Karpas-422 (cell line): ENCODE results near the gene CLTA. TPM values are rescaled to one million over a fixed set of nuclear protein-coding genes. Genes with fewer than 3 reads are reported as not detected.
"Not testable (repeated sequence)": the region's sequence is repeated elsewhere in the genome, so short reads cannot be mapped to it uniquely, and the experiment has no call there.

ENCODE experiments used
- DNase-seq: peaks from one replicate; pipeline ENCODE4 v3.0.0-alpha.2; 2015
- H2AFZ ChIP-seq: fragments of 200-600 bp; sonication (generic); 2 replicates; pipeline ENCODE4 v1.6.1; 2014; ENCODE audit warnings: antibody characterized with exemption, low read length, mixed read lengths
- H3K27ac ChIP-seq: fragments of 200-600 bp; sonication (generic); 2 replicates; pipeline ENCODE4 v1.5.1; 2014; ENCODE audit warnings: mild to moderate bottlenecking, low read length, moderate library complexity
- H3K27me3 ChIP-seq: fragments of 200-600 bp; sonication (generic); 2 replicates; pipeline ENCODE4 v1.6.1; 2014; ENCODE audit warnings: low read length, mixed read lengths
- H3K36me3 ChIP-seq: fragments of 200-600 bp; sonication (generic); 2 replicates; pipeline ENCODE4 v1.6.1; 2014; ENCODE audit warnings: low read length, mixed read lengths; ENCODE audit not compliant: insufficient read depth
- H3K4me1 ChIP-seq: fragments of 200-600 bp; sonication (generic); 2 replicates; pipeline ENCODE4 v1.6.1; 2014; ENCODE audit warnings: mild to moderate bottlenecking, low read length, mixed read lengths
- H3K4me2 ChIP-seq: fragments of 200-600 bp; sonication (generic); 2 replicates; pipeline ENCODE4 v1.6.1; 2014; ENCODE audit warnings: low read length, low read depth, mild to moderate bottlenecking; ENCODE audit not compliant: poor library complexity, severe bottlenecking
- H3K4me3 ChIP-seq: fragments of 200-600 bp; sonication (generic); 2 replicates; pipeline ENCODE4 v1.5.1; 2014; ENCODE audit warnings: mild to moderate bottlenecking, antibody characterized with exemption, low read length, mixed read lengths
- H3K79me2 ChIP-seq: fragments of 200-600 bp; sonication (generic); 2 replicates; pipeline ENCODE4 v1.6.1; 2014; ENCODE audit warnings: mild to moderate bottlenecking, low read length, mixed read lengths
- H3K9ac ChIP-seq: fragments of 200-600 bp; sonication (generic); 2 replicates; pipeline ENCODE4 v1.6.0; 2014; ENCODE audit warnings: low read length
- H3K9me2 ChIP-seq: fragments of 200-600 bp; sonication (generic), shearing (Covaris generic); replicated peaks from 2 replicates; pipeline ENCODE4 v1.6.0; 2014; ENCODE audit warnings: mild to moderate bottlenecking, low read length, moderate library complexity; ENCODE audit not compliant: insufficient read depth
- H3K9me3 ChIP-seq: fragments of 300-700, 200-600 bp; sonication (generic); 2 replicates; pipeline ENCODE4 v1.6.1; 2014; ENCODE audit warnings: low read length, mixed read lengths
- H4K20me1 ChIP-seq: fragments of 200-600 bp; sonication (generic); 2 replicates; pipeline ENCODE4 v1.6.1; 2014; ENCODE audit warnings: mild to moderate bottlenecking, antibody characterized with exemption, low read length, low read depth; ENCODE audit not compliant: insufficient read depth
- total RNA-seq: library from RNA; depleted of rRNA; stranded (reverse); fragments of >200 nt; shearing (Covaris generic); gene quantifications from 2 replicates; pipeline ENCODE4 v1.2.3, GENCODE V29; 2014; ENCODE audit warnings: low replicate concordance

The CLTA gene
- total RNA-seq, 1 experiment from 2014 or later, result 147 TPM

DNA sequence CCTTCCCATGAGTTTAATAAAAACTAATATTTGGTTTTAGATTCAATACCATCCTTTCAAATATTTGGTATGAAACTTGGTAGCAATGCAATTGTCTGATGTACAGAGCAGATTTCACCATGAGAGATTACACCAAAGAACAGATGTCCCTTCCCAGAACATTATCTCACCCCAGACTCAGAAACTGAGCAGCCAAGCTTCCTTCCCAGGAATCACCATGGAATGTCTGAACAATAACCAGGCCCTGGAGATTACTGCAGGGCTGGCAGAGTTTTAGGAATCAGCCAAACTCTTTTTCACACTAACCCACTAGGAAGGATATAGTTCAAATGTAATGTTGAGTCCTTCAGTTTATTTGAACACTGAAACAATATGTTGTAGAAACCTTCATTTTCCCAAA, 23.9 kb downstream of the CLTA start:
- no peaks in the 10 kb centered on the region for H3K4me1 ChIP-seq
- H3K79me2 ChIP-seq, result peaks cover 51% of the 10 kb centered on the region
- H2AFZ ChIP-seq, result no peak overlapping the region
- no peak overlapping the region for H3K4me3 ChIP-seq
- H3K9me3 ChIP-seq, result no peaks in the 10 kb centered on the region
- H3K27ac ChIP-seq, result no peak overlapping the region
- H3K36me3 ChIP-seq, result peaks cover 38% of the 10 kb centered on the region
- no peak overlapping the region for H3K4me2 ChIP-seq
- no peaks in the 10 kb centered on the region for H3K9me2 ChIP-seq
- peaks cover 39% of the 10 kb centered on the region for H4K20me1 ChIP-seq
- DNase-seq, result no peak
- no peak overlapping the region for H3K9ac ChIP-seq
- no peaks in the 10 kb centered on the region for H3K27me3 ChIP-seq

DNA sequence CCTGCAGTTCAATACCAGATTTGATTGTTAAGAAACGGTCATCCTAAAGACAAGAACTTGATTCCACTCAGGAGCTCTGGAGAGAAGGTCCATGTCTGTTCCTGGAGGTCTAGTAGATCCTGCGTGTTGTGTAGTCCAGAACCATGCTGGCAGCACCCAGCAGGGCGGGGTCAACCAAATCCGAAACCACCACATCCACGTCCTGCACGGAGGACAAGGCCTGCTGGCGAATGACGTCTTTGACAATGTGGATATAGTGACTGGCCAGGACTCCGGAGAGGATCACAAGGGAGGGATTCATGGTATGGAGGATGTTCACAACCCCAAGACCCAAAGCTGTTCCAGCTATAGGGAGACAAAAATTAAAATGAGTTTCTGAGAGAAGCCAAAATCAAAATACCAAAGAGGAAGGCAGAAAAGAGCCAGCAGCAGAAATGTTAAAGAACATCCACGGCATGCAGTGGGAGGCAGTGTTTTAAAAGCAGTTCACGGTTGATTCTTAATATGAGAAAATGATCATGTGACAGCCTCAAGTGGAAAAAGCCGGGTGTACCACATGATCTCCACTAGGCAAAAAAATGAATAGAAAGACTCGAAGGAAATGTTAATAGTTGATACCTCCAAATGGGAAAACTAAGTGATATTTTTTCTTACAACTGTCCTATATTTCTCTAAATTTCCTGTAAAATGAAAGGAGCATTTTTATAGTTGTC, 26.7 kb downstream of the CLTA start:
- Histone ChIP-seq H3K79me2 (peaks cover 29% of the 10 kb centered on the region), H3K9me3 (no peaks in the 10 kb centered on the region), H3K9ac (no peak overlapping the region), H3K27ac (no peak overlapping the region), H4K20me1 (peaks cover 26% of the 10 kb centered on the region), H3K9me2 (no peaks in the 10 kb centered on the region), H3K36me3 (peaks cover 44% of the 10 kb centered on the region), H2AFZ (no peak overlapping the region), H3K4me1 (no peaks in the 10 kb centered on the region), H3K4me2 (no peak overlapping the region), H3K4me3 (no peak overlapping the region), H3K27me3 (no peaks in the 10 kb centered on the region)
- DNase-seq, result no peak

DNA sequence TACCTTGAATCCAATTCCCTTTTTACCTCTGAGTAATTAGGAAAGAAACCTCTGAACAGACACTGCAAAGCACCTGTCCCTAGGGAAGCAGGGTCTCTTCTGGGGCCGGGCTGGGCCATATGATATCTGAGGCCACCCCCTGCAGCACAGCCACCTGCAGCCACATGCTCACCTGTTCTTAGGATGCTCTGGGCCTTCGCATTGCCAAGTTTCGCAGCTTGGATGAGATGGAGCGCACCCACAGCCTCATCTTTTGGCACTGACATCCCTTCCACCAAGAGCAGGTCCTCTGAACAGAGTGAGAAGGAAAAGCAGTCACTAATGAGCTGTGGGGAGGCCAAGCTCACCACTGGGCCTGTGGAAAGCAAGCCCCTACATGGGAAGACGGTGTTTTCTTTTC, 27.3 kb downstream of the CLTA start:
- H3K9ac ChIP-seq, result no peak overlapping the region
- no peak for DNase-seq
- H2AFZ ChIP-seq, result no peak overlapping the region
- H3K36me3 ChIP-seq, result peaks cover 45% of the 10 kb centered on the region
- no peaks in the 10 kb centered on the region for H3K27me3 ChIP-seq
- peaks cover 29% of the 10 kb centered on the region; the same call in 1 of the 2 replicates for H3K79me2 ChIP-seq
- H3K27ac ChIP-seq, result no peak overlapping the region
- no peaks in the 10 kb centered on the region for H3K9me2 ChIP-seq
- no peaks in the 10 kb centered on the region for H3K9me3 ChIP-seq
- no peak overlapping the region for H3K4me2 ChIP-seq
- H3K4me1 ChIP-seq, result no peaks in the 10 kb centered on the region
- no peak overlapping the region for H3K4me3 ChIP-seq
- peaks cover 23% of the 10 kb centered on the region; the same call in 1 of the 2 replicates for H4K20me1 ChIP-seq

DNA sequence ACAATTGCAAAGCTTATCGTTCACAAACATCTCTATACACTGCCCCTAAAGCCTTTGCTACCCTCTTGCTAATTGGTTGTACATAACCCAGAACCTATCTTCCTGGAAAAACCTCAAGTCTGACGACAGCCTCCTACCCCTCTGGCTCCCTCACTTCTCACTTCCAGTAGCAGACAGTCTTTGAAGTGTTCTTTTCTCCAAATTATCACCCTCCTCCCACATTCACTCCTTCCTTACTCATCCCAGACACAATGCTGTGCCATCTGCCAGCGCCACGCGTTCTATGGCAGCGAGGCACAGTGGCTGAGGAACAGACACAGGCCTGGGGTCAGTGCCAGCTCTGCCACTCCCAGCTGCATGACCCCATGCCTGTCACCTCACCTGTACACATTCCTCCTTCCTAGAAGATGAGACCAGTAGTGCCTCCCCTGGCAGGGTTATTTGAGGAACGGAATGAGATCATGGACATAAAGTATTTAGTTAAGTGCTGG, 27.7 kb downstream of the CLTA start:
- H4K20me1 ChIP-seq, result peaks cover 23% of the 10 kb centered on the region; the same call in 1 of the 2 replicates
- H3K27me3 ChIP-seq, result no peaks in the 10 kb centered on the region
- H3K4me2 ChIP-seq, result no peak overlapping the region
- peaks cover 31% of the 10 kb centered on the region; the same call in 1 of the 2 replicates for H3K79me2 ChIP-seq
- no peak overlapping the region for H2AFZ ChIP-seq
- H3K4me1 ChIP-seq, result no peaks in the 10 kb centered on the region
- no peak overlapping the region for H3K27ac ChIP-seq
- H3K9me3 ChIP-seq, result no peaks in the 10 kb centered on the region
- no peak overlapping the region for H3K4me3 ChIP-seq
- no peak overlapping the region for H3K9ac ChIP-seq
- no peak for DNase-seq
- no peaks in the 10 kb centered on the region for H3K9me2 ChIP-seq
- H3K36me3 ChIP-seq, result peaks cover 48% of the 10 kb centered on the region

DNA sequence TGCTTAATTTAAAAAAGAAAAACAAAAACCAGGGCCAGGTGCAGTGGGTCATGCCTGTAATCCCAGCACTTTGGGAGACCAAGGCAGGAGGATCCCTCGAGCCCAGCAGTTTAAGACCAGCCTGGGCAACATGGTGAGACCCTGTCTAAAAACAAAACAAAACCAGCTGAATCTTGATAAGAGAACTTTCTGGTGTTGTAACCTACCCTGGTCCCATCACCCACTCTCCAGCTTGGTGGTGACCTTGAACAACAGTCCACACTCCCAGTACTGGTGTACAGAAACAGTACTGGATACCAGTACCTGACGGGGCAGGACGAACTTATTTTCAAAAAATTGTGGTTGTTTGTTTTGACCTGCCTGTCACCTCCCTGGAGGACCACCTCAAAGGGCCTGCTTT, 30.9 kb downstream of the CLTA start:
- no peak overlapping the region for H3K9ac ChIP-seq
- no peak for DNase-seq
- no peaks in the 10 kb centered on the region for H3K9me3 ChIP-seq
- no peak overlapping the region for H2AFZ ChIP-seq
- H3K4me1 ChIP-seq, result no peaks in the 10 kb centered on the region
- H4K20me1 ChIP-seq, result 0 out of 2 replicates have a peak, but pooled peaks cover 10% of the 10 kb centered on the region
- no peak overlapping the region for H3K27ac ChIP-seq
- no peaks in the 10 kb centered on the region for H3K9me2 ChIP-seq
- H3K4me2 ChIP-seq, result no peak overlapping the region
- H3K36me3 ChIP-seq, result peaks cover 47% of the 10 kb centered on the region
- no peak overlapping the region for H3K4me3 ChIP-seq
- no peaks in the 10 kb centered on the region for H3K27me3 ChIP-seq
- H3K79me2 ChIP-seq, result peaks cover 18% of the 10 kb centered on the region; the same call in 1 of the 2 replicates

DNA sequence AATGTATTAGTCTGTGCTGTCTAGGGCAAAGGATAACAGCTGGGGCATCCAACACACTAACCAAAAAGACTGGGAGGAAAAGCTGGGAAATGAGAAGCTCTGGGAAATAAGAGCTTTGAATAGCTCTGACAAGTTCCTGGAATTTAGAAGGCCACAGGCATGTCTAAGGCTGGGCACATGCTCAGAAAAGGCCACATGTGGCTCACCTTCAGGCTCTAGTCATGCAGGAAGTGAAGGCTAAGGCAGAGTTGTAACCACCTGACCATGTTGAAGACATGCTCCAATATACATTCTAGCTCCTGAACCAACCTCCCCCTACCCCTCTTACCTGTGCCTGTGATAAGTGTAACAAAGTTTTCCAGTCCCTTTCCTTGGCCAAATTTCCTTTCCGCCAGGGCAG, 31.7 kb downstream of the CLTA start:
- no peak overlapping the region for H3K4me3 ChIP-seq
- no peaks in the 10 kb centered on the region for H3K9me2 ChIP-seq
- peaks cover 55% of the 10 kb centered on the region for H3K36me3 ChIP-seq

DNA sequence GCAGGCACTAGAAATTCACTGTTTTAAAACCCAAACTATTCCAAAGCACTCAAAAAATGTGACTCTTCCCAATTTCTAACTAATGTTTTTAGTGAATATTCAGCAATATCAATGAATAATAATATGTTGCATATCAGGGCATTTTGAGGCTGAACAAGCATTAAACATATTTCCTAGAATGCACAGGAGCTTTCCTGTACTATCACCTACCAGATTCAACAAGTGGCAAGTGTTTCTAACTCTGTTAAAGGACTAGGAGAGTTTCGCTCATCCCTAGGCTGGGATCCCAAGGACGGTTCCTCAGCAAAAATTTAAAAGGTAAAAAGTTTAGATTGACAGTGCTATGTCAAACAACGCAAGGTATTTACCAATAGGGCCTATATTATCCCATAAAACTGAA, 46.5 kb downstream of the CLTA start:
- H3K4me2 ChIP-seq, result no peak overlapping the region
- H4K20me1 ChIP-seq, result no peaks in the 10 kb centered on the region
- no peaks in the 10 kb centered on the region for H3K9me3 ChIP-seq
- no peak for DNase-seq
- H3K79me2 ChIP-seq, result peaks cover 21% of the 10 kb centered on the region
- no peak overlapping the region for H3K27ac ChIP-seq
- peaks cover 25% of the 10 kb centered on the region for H3K36me3 ChIP-seq
- no peaks in the 10 kb centered on the region for H3K4me1 ChIP-seq
- no peaks in the 10 kb centered on the region for H3K9me2 ChIP-seq
- no peak overlapping the region for H2AFZ ChIP-seq
- no peak overlapping the region for H3K4me3 ChIP-seq
- no peak overlapping the region for H3K9ac ChIP-seq
- no peaks in the 10 kb centered on the region for H3K27me3 ChIP-seq

More for the DNA sequence above, 31.7 kb downstream of the CLTA start:
- Histone ChIP-seq H3K9ac (no peak overlapping the region), H3K27me3 (no peaks in the 10 kb centered on the region), H3K4me1 (no peaks in the 10 kb centered on the region), H3K27ac (no peak overlapping the region), H3K79me2 (peaks cover 17% of the 10 kb centered on the region; the same call in 1 of the 2 replicates), H4K20me1 (0 out of 2 replicates have a peak, but pooled peaks cover 4% of the 10 kb centered on the region), H3K9me3 (no peaks in the 10 kb centered on the region), H3K4me2 (no peak overlapping the region), H2AFZ (no peak overlapping the region)
- DNase-seq, result no peak

DNA sequence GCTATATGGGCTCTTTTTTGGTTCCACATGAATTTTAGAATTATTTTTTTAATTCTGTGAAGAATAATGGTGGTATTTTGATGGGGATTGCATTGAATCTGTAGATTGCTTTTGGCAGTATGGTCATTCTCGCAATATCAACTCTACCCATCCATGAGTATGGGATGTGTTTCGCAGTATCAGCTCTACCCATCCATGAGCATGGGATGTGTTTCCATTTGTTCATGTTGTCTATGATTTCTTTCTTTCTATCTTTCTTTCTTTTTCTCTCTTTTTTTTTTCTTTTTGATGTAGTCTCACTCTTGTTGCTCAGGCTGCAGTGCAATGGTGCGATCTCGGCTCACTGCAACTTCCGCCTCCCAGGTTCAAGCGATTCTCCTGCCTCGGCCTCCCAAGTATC, 48.5 kb downstream of the CLTA start:
- peaks cover 36% of the 10 kb centered on the region for H3K79me2 ChIP-seq
- not testable (repeated sequence) for H3K4me2 ChIP-seq, H4K20me1 ChIP-seq, H2AFZ ChIP-seq, H3K4me3 ChIP-seq, H3K4me1 ChIP-seq, H3K9ac ChIP-seq, H3K27me3 ChIP-seq, DNase-seq, H3K9me3 ChIP-seq, H3K27ac ChIP-seq, H3K9me2 ChIP-seq
- peaks cover 22% of the 10 kb centered on the region for H3K36me3 ChIP-seq
